ENCODE data around the gene GPR137C.
A peak's percentile ranks its signal among the peaks of the same experiment; 100 is the strongest.

Gene GPR137C

GRCh38 chr14:52547526-52547925 lies 5.1 kb upstream of the GPR137C start:
- no peak for DNase-seq (ENCODE audit: low read depth)
- no peak overlapping the region for H3K4me3 ChIP-seq (ENCODE audit: control insufficient read depth, low read depth, low read length)
- peak; percentile 6 for TF ChIP-seq CTCF (conservative IDR thresholded peaks at IDR 0.05; ENCODE audit: control insufficient read depth, insufficient read depth, low read depth, low read length)

GRCh38 chr14:52550661-52551060 lies 2.0 kb upstream of the GPR137C start:
- no peak for DNase-seq (ENCODE audit: low read depth)
- no peak for TF ChIP-seq CTCF (conservative IDR thresholded peaks at IDR 0.05; ENCODE audit: control insufficient read depth, insufficient read depth, low read depth, low read length)
- H3K4me3 ChIP-seq (ENCODE audit: control insufficient read depth, low read depth, low read length): no peak overlapping the region

GRCh38 chr14:52551205-52551604 lies 1.4 kb upstream of the GPR137C start:
- TF ChIP-seq CTCF (conservative IDR thresholded peaks at IDR 0.05; ENCODE audit: control insufficient read depth, insufficient read depth, low read depth, low read length): no peak
- H3K4me3 ChIP-seq (ENCODE audit: control insufficient read depth, low read depth, low read length): no peak overlapping the region
- no peak for DNase-seq (ENCODE audit: low read depth)

- TF ChIP-seq CTCF (conservative IDR thresholded peaks at IDR 0.05; ENCODE audit: control insufficient read depth, insufficient read depth, low read depth, low read length): peak; percentile 49
- DNase-seq (ENCODE audit: low read depth): peak; percentile 54
- H3K4me3 ChIP-seq (ENCODE audit: control insufficient read depth, low read depth, low read length): peak overlapping the region; percentile 77
These were observed 957 bp upstream of the GPR137C start for GRCh38 chr14:52551696-52552062.

GRCh38 chr14:52553002-52553670 lies 500 bp downstream of the GPR137C start:
- peak overlapping the region; percentile 58 for H3K4me3 ChIP-seq (ENCODE audit: control insufficient read depth, low read depth, low read length)
- peak; percentile 4 for DNase-seq (ENCODE audit: low read depth)
- TF ChIP-seq CTCF (conservative IDR thresholded peaks at IDR 0.05; ENCODE audit: control insufficient read depth, insufficient read depth, low read depth, low read length): no peak

GRCh38 chr14:52553671-52554575 lies 1.3 kb downstream of the GPR137C start:
- DNase-seq (ENCODE audit: low read depth): peak; percentile 88
- H3K4me3 ChIP-seq (ENCODE audit: control insufficient read depth, low read depth, low read length): peak overlapping the region; percentile 58
- TF ChIP-seq CTCF (conservative IDR thresholded peaks at IDR 0.05; ENCODE audit: control insufficient read depth, insufficient read depth, low read depth, low read length): no peak
